Measurements from ENCODE around the gene NCF2. TPM values are rescaled to one million over a fixed set of nuclear protein-coding genes. Genes with fewer than 3 reads are reported as not detected.

NCF2 gene
- total RNA-seq (2021): 54.3 and 65.5 TPM in 2 replicates
- Bru-seq, nascent RNA: percentile 73 among the genes with signal in this experiment
- BruChase-seq, experiment 1, labeled RNA remaining after a 2-hour chase: percentile 69 among the genes with signal in this experiment
- BruChase-seq, experiment 2, labeled RNA remaining after a 6-hour chase: percentile 83 among the genes with signal in this experiment
- long read RNA-seq, partial matches to known transcripts: 107 of 151 reads
- long read RNA-seq, other reads (novel, unspliced or antisense): 43 of 151 reads

- H3K9me2 ChIP-seq (ENCODE audit: insufficient read depth): no peaks in the 10 kb centered on the region
- no peaks in the 10 kb centered on the region for H3K36me3 ChIP-seq (ENCODE audit: low read depth)
- ChIA-PET CTCF (interaction anchor here (0.6 to 1.4 kb wide), 2 partner anchors 12 to 222 kb away, joined by 6 to 10 read pairs; no protein-coding TSS in a partner anchor), POLR2A (ENCODE audit: unreplicated experiment) (no interaction called here)
- H3K4me2 ChIP-seq: peak within 1 kb of the TSS; percentile 72
- H3K27me3 ChIP-seq (ENCODE audit: insufficient read depth, low read depth): no peaks in the 10 kb centered on the region
- intact Hi-C loops (cut with micrococcal nuclease; ENCODE audit: unreplicated experiment): no loop called here
- H2AFZ ChIP-seq: peak within 1 kb of the TSS; percentile 4; the same call in 1 of the 2 replicates
- H3K9me3 ChIP-seq (ENCODE audit: insufficient read depth, low read depth): no peaks in the 10 kb centered on the region
- peaks cover 6% of the 10 kb centered on the region; the same call in 1 of the 2 replicates for H3F3A ChIP-seq (ENCODE audit: insufficient read depth, low read depth)
- peak; percentile 8 to 64 for DNase-seq
- no peaks in the 10 kb centered on the region for H4K20me1 ChIP-seq (ENCODE audit: insufficient read depth)
- BruUV-seq (replicated peaks): no TSS peak
- peaks cover 32% of the 10 kb centered on the region for H3K4me1 ChIP-seq (replicated peaks; ENCODE audit: insufficient read depth)
- peak within 1 kb of the TSS; percentile 37; the same call in 1 of the 2 replicates for H3K4me3 ChIP-seq
- TF ChIP-seq EZH2 (IDR thresholded peaks at IDR 0.05; ENCODE audit: low read depth) (no peak), CTCF (conservative IDR thresholded peaks at IDR 0.05) (no peak)
- peak within 1 kb of the TSS; percentile 82 for H3K27ac ChIP-seq
- no peaks in the 10 kb centered on the region for H3K79me2 ChIP-seq (ENCODE audit: low read depth)
Observed at GRCh38 chr1:183590244-183591191, at the start of gene NCF2. Gene NCF2 (minus strand): TSS chr1:183590459. CDS start chr1:183590329, 130 bp downstream.

- intact Hi-C loops (cut with micrococcal nuclease; ENCODE audit: unreplicated experiment): loop anchor here (5.0 to 10.0 kb wide), 3 partner anchors 58 to 1056 kb away; partner anchors contain the start of gene SMG7
- Histone ChIP-seq H3K4me1 (replicated peaks; ENCODE audit: insufficient read depth) (peaks cover 15% of the 10 kb centered on the region), H3F3A (ENCODE audit: insufficient read depth, low read depth) (peaks cover 6% of the 10 kb centered on the region; the same call in 1 of the 2 replicates), H3K36me3 (ENCODE audit: low read depth) (no peaks in the 10 kb centered on the region), H3K27me3 (ENCODE audit: insufficient read depth, low read depth) (no peaks in the 10 kb centered on the region), H3K79me2 (ENCODE audit: low read depth) (peaks cover 14% of the 10 kb centered on the region), H3K9me3 (ENCODE audit: insufficient read depth, low read depth) (no peaks in the 10 kb centered on the region), H3K4me3 (no peak overlapping the region), H3K27ac (no peak overlapping the region), H4K20me1 (ENCODE audit: insufficient read depth) (peaks cover 6% of the 10 kb centered on the region), H2AFZ (no peak overlapping the region), H3K4me2 (no peak overlapping the region), H3K9me2 (ENCODE audit: insufficient read depth) (no peaks in the 10 kb centered on the region)
- BruUV-seq (replicated peaks): no TSS peak
- CTCF ChIA-PET: no interaction called here
- POLR2A ChIA-PET (ENCODE audit: unreplicated experiment): no interaction called here
- TF ChIP-seq CTCF (conservative IDR thresholded peaks at IDR 0.05): no peak
- TF ChIP-seq EZH2 (IDR thresholded peaks at IDR 0.05; ENCODE audit: low read depth): no peak
- DNase-seq: no peak
Observed at GRCh38 chr1:183638649-183639387, 48.6 kb upstream of the NCF2 start.

- no peaks in the 10 kb centered on the region for H3K9me2 ChIP-seq (ENCODE audit: insufficient read depth)
- no peak overlapping the region for H3K27ac ChIP-seq
- ChIA-PET CTCF (no interaction called here), POLR2A (ENCODE audit: unreplicated experiment) (no interaction called here)
- H3K36me3 ChIP-seq (ENCODE audit: low read depth): peaks cover 15% of the 10 kb centered on the region
- no peak overlapping the region for H2AFZ ChIP-seq
- intact Hi-C loops (cut with micrococcal nuclease; ENCODE audit: unreplicated experiment): loop anchor here (5.0 to 10.0 kb wide), 3 partner anchors 61 to 1058 kb away; partner anchors contain the start of gene SMG7
- TSS peak; percentile 10 for BruUV-seq (replicated peaks)
- TF ChIP-seq CTCF (conservative IDR thresholded peaks at IDR 0.05): no peak
- TF ChIP-seq EZH2 (IDR thresholded peaks at IDR 0.05; ENCODE audit: low read depth): no peak
- peak overlapping the region; percentile 92 for H3K4me2 ChIP-seq
- H3K4me3 ChIP-seq: 0 out of 2 replicates have a peak overlapping the region, but pooled peaks have one; percentile 98
- H3K9me3 ChIP-seq (ENCODE audit: insufficient read depth, low read depth): no peaks in the 10 kb centered on the region
- peaks cover 20% of the 10 kb centered on the region for H4K20me1 ChIP-seq (ENCODE audit: insufficient read depth)
- H3K79me2 ChIP-seq (ENCODE audit: low read depth): peaks cover 34% of the 10 kb centered on the region
- DNase-seq: no peak
- peaks cover 33% of the 10 kb centered on the region for H3K4me1 ChIP-seq (replicated peaks; ENCODE audit: insufficient read depth)
- H3F3A ChIP-seq (ENCODE audit: insufficient read depth, low read depth): peaks cover 16% of the 10 kb centered on the region; the same call in 1 of the 2 replicates
- H3K27me3 ChIP-seq (ENCODE audit: insufficient read depth, low read depth): no peaks in the 10 kb centered on the region
Observed at GRCh38 chr1:183636783-183637182, 46.5 kb upstream of the NCF2 start.
